Pancreas (tissue), 10 donors: ENCODE measurements around the gene RNF187. TPM values are rescaled to one million over a fixed set of nuclear protein-coding genes. Genes with fewer than 3 reads are reported as not detected.
"Not testable (repeated sequence)": the region's sequence is repeated elsewhere in the genome, so short reads cannot be mapped to it uniquely, and the experiment has no call there.

ENCODE experiments used
- ATAC-seq, 4 donors: fragments of 200-7000 bp; cut with Tn5 transposase; one replicate each; pipeline versions ENCODE4 v1.8.0 to v1.9.1; 2020; ENCODE audit warnings: mild to moderate bottlenecking in 4 of 4, moderate library complexity in 4 of 4
- DNase-seq, 6 donors: peaks; one replicate each; pipeline ENCODE4 v3.0.0-alpha.2; 2020
- FAIRE-seq: peaks from 2 replicates; lab custom pipeline; 2012; peaks lifted over from hg19 to GRCh38; lab: Jason Lieb, UNC
- H3K27ac ChIP-seq, 4 donors: fragments of 200-600 bp; sonication (generic); 1 replicate in 3 of 4; 2 replicates in 1 of 4; pipeline versions ENCODE4 v1.5.0 to v1.8.0; 2020
- H3K27me3 ChIP-seq, 4 donors: fragments of 200-600 bp; one replicate each; pipeline ENCODE4 v1.8.0; 2021
- H3K36me3 ChIP-seq, 3 donors: fragments of 200-600 bp; sonication (generic) in 1 of 3; one replicate each; pipeline versions ENCODE4 v1.5.0 to v1.8.0; 2020 to 2021
- H3K4me1 ChIP-seq, 3 donors: fragments of 200-600 bp; one replicate each; pipeline ENCODE4 v1.8.0; 2021
- H3K4me3 ChIP-seq, 4 donors: fragments of 200-600 bp; sonication (generic) in 2 of 4; one replicate each; pipeline versions ENCODE4 v1.5.0 to v1.8.0; 2020 to 2021
- H3K9me3 ChIP-seq, 4 donors: fragments of 200-600 bp; one replicate each; pipeline ENCODE4 v1.8.0; 2021
- CTCF ChIP-seq, 4 donors: fragments of 200-600 bp; sonication (generic) in 3 of 4; IDR thresholded peaks; one replicate each; pipeline versions ENCODE4 v1.5.0 to v1.8.0; 2021; ENCODE audit warnings: antibody characterized with exemption in 4 of 4
- WGBS, 2 donors: extraction: QIAGEN DNeasy Blood & Tissue Kit; methylation state at CpG; one replicate each; pipeline ENCODE4 v1.1.7; 2013; 5-methylcytosine and 5-hydroxymethylcytosine counted together
- intact Hi-C, 3 donors: fragments of 100-400 bp; cut with DNase I; formaldehyde crosslinking; loops; one replicate each; pipeline versions ENCODE4 v1.11.1 to v1.14.2; 2022
- polyA plus RNA-seq, 2 donors: library from polyadenylated mRNA; stranded (reverse); fragments of 200-250 nt; gene quantifications; one replicate each; pipeline ENCODE4 v1.2.3, GENCODE V29; 2013
- total RNA-seq, 6 donors: library from RNA; stranded (reverse); fragmentation: NEBNext Ultra II Directional in 4 of 6; extraction: Animal tissue kit (Norgen Biotek cat#: 25700) in 4 of 6; gene quantifications; one replicate each; pipeline versions ENCODE4 v1.2.1 to v1.2.4, GENCODE V29; 2021 to 2023
- donor health status: healthy with polysubstance abuse.
- donor health status: DM: no; HTN: no; CAD: no; lungs with moderate emphysema.
- donor health status: DM: no; HTN: no; CAD: no.
- donor health status: control.
- donor health status: control.
- donor health status: Bipolar disorder and iron deficiency.
- donor health status: DM: yes; HTN: yes; CAD: no.
- donor health status: DM: no; HTN: no; CAD: no.
- donor health status: DM: no; HTN: no; CAD: no.
- donor health status: DM: yes; HTN: yes; CAD: no.

RNF187 gene
- total and polyA plus RNA-seq, 8 donors, result 16.0 to 60.2 (median 51.4) TPM

GRCh38 chr1:228463559-228464455 lies 23.4 kb upstream of the RNF187 start:
- FAIRE-seq (no peak), ATAC-seq (peak in 3 of 4 donors; percentile 9 to 39 (median 24)), DNase-seq (no peak)
- Histone ChIP-seq H3K4me3 (peak overlapping the region in 1 of 4 donors; percentile 20), H3K9me3 (no peaks in the 10 kb centered on the region), H3K4me1 (no peaks in the 10 kb centered on the region), H3K27ac (no peak overlapping the region), H3K36me3 (no peaks in the 10 kb centered on the region), H3K27me3 (peaks cover 0 to 43% (median 14%) of the 10 kb centered on the region in 4 donors)
- intact Hi-C loops, result no loop called here
- WGBS, 2 donors, result 5% methylated on average over 53 to 55 of the region's 56 CpGs
- no peak for TF ChIP-seq CTCF (IDR thresholded peaks at IDR 0.05)

- Histone ChIP-seq H3K27me3 (peaks cover 0 to 43% (median 14%) of the 10 kb centered on the region in 4 donors), H3K9me3 (no peaks in the 10 kb centered on the region), H3K4me3 (peak overlapping the region in 1 of 4 donors; percentile 20), H3K27ac (no peak overlapping the region), H3K36me3 (no peaks in the 10 kb centered on the region), H3K4me1 (no peaks in the 10 kb centered on the region)
- DNase-seq (peak in 3 of 6 donors; percentile 36 to 67 (median 43)), ATAC-seq (peak in 3 of 4 donors; percentile 68 to 89 (median 78)), FAIRE-seq (no peak)
- WGBS, 2 donors, result 2 to 6% methylated on average over 33 of the region's 33 CpGs
- intact Hi-C loops, result no loop called here
- no peak for TF ChIP-seq CTCF (IDR thresholded peaks at IDR 0.05)
Observed at GRCh38 chr1:228464487-228464983, 22.6 kb upstream of the RNF187 start.

GRCh38 chr1:228465141-228465540 lies 22.0 kb upstream of the RNF187 start:
- H3K4me1 ChIP-seq, result no peaks in the 10 kb centered on the region
- H3K9me3 ChIP-seq, result no peaks in the 10 kb centered on the region
- FAIRE-seq (no peak), ATAC-seq (no peak), DNase-seq (no peak)
- TF ChIP-seq CTCF (IDR thresholded peaks at IDR 0.05), result no peak
- H3K27me3 ChIP-seq, result peaks cover 0 to 37% (median 15%) of the 10 kb centered on the region in 4 donors
- intact Hi-C loops, result no loop called here
- H3K4me3 ChIP-seq, result no peak overlapping the region
- 16% methylated on average over 13 of the region's 13 CpGs for WGBS, 2 donors
- H3K36me3 ChIP-seq, result no peaks in the 10 kb centered on the region
- H3K27ac ChIP-seq, result no peak overlapping the region

- peaks cover 0 to 39% (median 15%) of the 10 kb centered on the region in 4 donors for H3K27me3 ChIP-seq
- intact Hi-C loops, result no loop called here
- no peaks in the 10 kb centered on the region for H3K9me3 ChIP-seq
- H3K4me1 ChIP-seq, result no peaks in the 10 kb centered on the region
- FAIRE-seq, result no peak
- DNase-seq, result no peak
- no peaks in the 10 kb centered on the region for H3K36me3 ChIP-seq
- WGBS, 2 donors, result 42 to 53% methylated on average over 8 of the region's 8 CpGs
- no peak overlapping the region for H3K4me3 ChIP-seq
- TF ChIP-seq CTCF (IDR thresholded peaks at IDR 0.05), result no peak
- no peak overlapping the region for H3K27ac ChIP-seq
- no peak for ATAC-seq
Observed at GRCh38 chr1:228465571-228466146, 21.5 kb upstream of the RNF187 start.

GRCh38 chr1:228468188-228468587 lies 19.0 kb upstream of the RNF187 start:
- ATAC-seq, H3K27ac ChIP-seq, H3K4me3 ChIP-seq, H3K4me1 ChIP-seq, DNase-seq, intact Hi-C loops, H3K36me3 ChIP-seq, H3K9me3 ChIP-seq, FAIRE-seq: not testable (repeated sequence)
- WGBS, 2 donors, result 61 to 67% methylated on average over 2 of the region's 2 CpGs
- H3K27me3 ChIP-seq, result peaks cover 0 to 35% (median 13%) of the 10 kb centered on the region in 4 donors
